SK-N-SH treated with all-trans-retinoic acid at 6 μM for 48 hours (cell line): ENCODE results near the gene DERL3.

Source experiments
- PATZ1 ChIP-seq: fragments of 250-450 bp; sonication (Bioruptor Pico); IDR thresholded peaks from 2 replicates; pipeline ENCODE4 v1.8.0; 2020; ENCODE audit warnings: mild to moderate bottlenecking, moderate library complexity, borderline replicate concordance
- RARB ChIP-seq: fragments of 250-450 bp; sonication (Bioruptor Pico); IDR thresholded peaks from 2 replicates; pipeline ENCODE4 v1.8.0; 2021; ENCODE audit warnings: mild to moderate bottlenecking, moderate library complexity
- TCF4 ChIP-seq: fragments of 250-450 bp; sonication (Bioruptor Pico); IDR thresholded peaks from 2 replicates; pipeline ENCODE4 v1.8.0; 2021; ENCODE audit warnings: mild to moderate bottlenecking, moderate library complexity, borderline replicate concordance
- TSHZ2 ChIP-seq: fragments of 250-450 bp; sonication (Bioruptor Pico); IDR thresholded peaks from 2 replicates; pipeline ENCODE4 v1.5.0; 2020; ENCODE audit warnings: mild to moderate bottlenecking, moderate library complexity

- TF ChIP-seq TCF4 (no peak), RARB (CRISPR knock-in tag) (no peak), TSHZ2 (CRISPR knock-in tag) (no peak), PATZ1 (CRISPR knock-in tag) (no peak)
Observed at GRCh38 chr22:23787910-23788309, 50.9 kb downstream of the DERL3 start.
